ENCODE results near the gene PARP6. TPM values are rescaled to one million over a fixed set of nuclear protein-coding genes. Genes with fewer than 3 reads are reported as not detected.

The PARP6 gene
- total and polyA plus RNA-seq, 7 experiments from 2014 or later, result 19.7 to 129 (median 124) TPM

- Histone ChIP-seq H3K4me3 (ENCODE audit: low read length) (no peak overlapping the region), H3K27me3 (ENCODE audit: control insufficient read depth in 2 of 2, insufficient read depth in 2 of 2, low read length in 2 of 2) (no peaks in the 10 kb centered on the region), H3K4me1 (ENCODE audit: control insufficient read depth in 2 of 2, insufficient read depth in 2 of 2, low read length in 2 of 2) (peaks cover 25 to 39% of the 10 kb centered on the region in 2 donors), H3K36me3 (ENCODE audit: control insufficient read depth in 2 of 3, insufficient read depth in 3 of 3, low read length in 3 of 3) (peaks cover 9 to 34% (median 9%) of the 10 kb centered on the region in 3 experiments), H3K27ac (ENCODE audit: low read depth, low read length) (no peak overlapping the region), H3K9me3 (ENCODE audit: control insufficient read depth in 2 of 3, low read length in 3 of 3) (no peaks in the 10 kb centered on the region)
- ATAC-seq (no peak), DNase-seq (no peak)
- CTCF ChIA-PET, result interaction anchor here (0.7 kb wide), 1 partner anchor 1045 kb away, joined by 3 read pairs; no protein-coding TSS in a partner anchor
- Mint-ChIP-seq H3K4me1 (peaks cover 44 to 86% (median 79%) of the 10 kb centered on the region in 7 donors), H3K36me3 (peaks cover 0 to 56% (median 11%) of the 10 kb centered on the region in 5 donors), H3K9me3 (no peaks in the 10 kb centered on the region), H3K27me3 (no peaks in the 10 kb centered on the region), H3K27ac (peak overlapping the region in 7 of 9 donors; percentile 14 to 80 (median 61)), H3K4me3 (peak overlapping the region in 5 of 10 donors; percentile 2 to 60 (median 22))
- POLR2A ChIA-PET, result interaction anchor here (0.8 kb wide), 1 partner anchor 152 kb away, joined by 3 read pairs; the partner anchor contains the start of gene HEXA
- intact Hi-C loops (cut with micrococcal nuclease), result no loop called here
Measured at GRCh38 chr15:72223278-72223677, 49.1 kb downstream of the PARP6 start.

- Mint-ChIP-seq H3K4me1 (peaks cover 42 to 80% (median 74%) of the 10 kb centered on the region in 7 donors), H3K36me3 (peaks cover 3 to 53% (median 16%) of the 10 kb centered on the region in 5 donors), H3K9me3 (no peaks in the 10 kb centered on the region), H3K27me3 (no peaks in the 10 kb centered on the region), H3K4me3 (peak overlapping the region in 5 of 10 donors; percentile 34 to 53 (median 47)), H3K27ac (peak overlapping the region; percentile 44 to 87 (median 75))
- intact Hi-C loops (cut with micrococcal nuclease), result no loop called here
- Histone ChIP-seq H3K36me3 (ENCODE audit: control insufficient read depth in 2 of 3, insufficient read depth in 3 of 3, low read length in 3 of 3) (peaks cover 15 to 43% (median 17%) of the 10 kb centered on the region in 3 experiments), H3K4me3 (ENCODE audit: low read length) (no peak overlapping the region), H3K27ac (ENCODE audit: low read depth, low read length) (peak overlapping the region; percentile 17), H3K4me1 (ENCODE audit: control insufficient read depth in 2 of 2, insufficient read depth in 2 of 2, low read length in 2 of 2) (peaks cover 18 to 31% of the 10 kb centered on the region in 2 donors), H3K9me3 (ENCODE audit: control insufficient read depth in 2 of 3, low read length in 3 of 3) (no peaks in the 10 kb centered on the region), H3K27me3 (ENCODE audit: control insufficient read depth in 2 of 2, insufficient read depth in 2 of 2, low read length in 2 of 2) (no peaks in the 10 kb centered on the region)
- DNase-seq (no peak), ATAC-seq (no peak)
- ChIA-PET POLR2A (interaction anchor here (0.8 kb wide), 1 partner anchor 153 kb away, joined by 3 read pairs; the partner anchor contains the start of gene HEXA), CTCF (interaction anchor here (1.0 kb wide), 1 partner anchor 63 kb away, joined by 3 read pairs; no protein-coding TSS in a partner anchor)
Measured at GRCh38 chr15:72222393-72222792, 50.0 kb downstream of the PARP6 start.

- H3K36me3 Mint-ChIP-seq, result peaks cover 6 to 45% (median 20%) of the 10 kb centered on the region in 5 donors
- peaks cover 30 to 60% (median 32%) of the 10 kb centered on the region in 3 experiments for H3K36me3 ChIP-seq (ENCODE audit: control insufficient read depth in 2 of 3, insufficient read depth in 3 of 3, low read length in 3 of 3)
- H3K9me3 ChIP-seq (ENCODE audit: control insufficient read depth in 2 of 3, low read length in 3 of 3), result no peaks in the 10 kb centered on the region
- peak overlapping the region in 8 of 9 donors; percentile 24 to 86 (median 56) for H3K27ac Mint-ChIP-seq
- H3K4me1 ChIP-seq (ENCODE audit: control insufficient read depth in 2 of 2, insufficient read depth in 2 of 2, low read length in 2 of 2), result peaks cover 4 to 16% of the 10 kb centered on the region in 2 donors
- CTCF ChIA-PET, result interaction anchor here (0.6 to 1.4 kb wide), 3 partner anchors 11 to 465 kb away, joined by 3 to 4 read pairs (median 3); partner anchors contain the start of genes BBS4 and HIGD2B
- DNase-seq, result no peak
- H3K27me3 ChIP-seq (ENCODE audit: control insufficient read depth in 2 of 2, insufficient read depth in 2 of 2, low read length in 2 of 2), result no peaks in the 10 kb centered on the region
- peaks cover 32 to 69% (median 60%) of the 10 kb centered on the region in 7 donors for H3K4me1 Mint-ChIP-seq
- peak overlapping the region; percentile 0 for H3K27ac ChIP-seq (ENCODE audit: low read depth, low read length)
- POLR2A ChIA-PET, result interaction anchor here (1.2 to 1.8 kb wide), 2 partner anchors 9 to 23 kb away, joined by 3 to 5 read pairs; partner anchors contain the start of gene GRAMD2A
- H3K9me3 Mint-ChIP-seq, result no peaks in the 10 kb centered on the region
- no peak overlapping the region for H3K4me3 Mint-ChIP-seq
- no peak for ATAC-seq
- H3K27me3 Mint-ChIP-seq, result no peaks in the 10 kb centered on the region
- H3K4me3 ChIP-seq (ENCODE audit: low read length), result no peak overlapping the region
- intact Hi-C loops (cut with micrococcal nuclease), result no loop called here
Measured at GRCh38 chr15:72220687-72221086, 51.7 kb downstream of the PARP6 start.

- peaks cover 17 to 54% (median 30%) of the 10 kb centered on the region in 7 donors for H3K4me1 Mint-ChIP-seq
- ChIA-PET CTCF (interaction anchor here (0.8 to 2.5 kb wide), 3 partner anchors 10 to 346 kb away, joined by 3 to 9 read pairs (median 7); no protein-coding TSS in a partner anchor), POLR2A (no interaction called here)
- Histone ChIP-seq H3K27ac (ENCODE audit: low read depth, low read length) (no peak overlapping the region), H3K4me1 (ENCODE audit: control insufficient read depth in 2 of 2, insufficient read depth in 2 of 2, low read length in 2 of 2) (peaks cover 3 to 4% of the 10 kb centered on the region in 2 donors), H3K9me3 (ENCODE audit: control insufficient read depth in 2 of 3, low read length in 3 of 3) (no peaks in the 10 kb centered on the region), H3K36me3 (ENCODE audit: control insufficient read depth in 2 of 3, insufficient read depth in 3 of 3, low read length in 3 of 3) (peaks cover 32 to 74% (median 40%) of the 10 kb centered on the region in 3 experiments), H3K4me3 (ENCODE audit: low read length) (no peak overlapping the region), H3K27me3 (ENCODE audit: control insufficient read depth in 2 of 2, insufficient read depth in 2 of 2, low read length in 2 of 2) (no peaks in the 10 kb centered on the region)
- intact Hi-C loops (cut with micrococcal nuclease), result no loop called here
- no peaks in the 10 kb centered on the region for H3K27me3 Mint-ChIP-seq
- H3K4me3 Mint-ChIP-seq, result no peak overlapping the region
- H3K9me3 Mint-ChIP-seq, result no peaks in the 10 kb centered on the region
- H3K36me3 Mint-ChIP-seq, result peaks cover 6 to 41% (median 25%) of the 10 kb centered on the region in 5 donors
- DNase-seq (no peak), ATAC-seq (no peak)
- H3K27ac Mint-ChIP-seq, result peak overlapping the region in 5 of 9 donors; percentile 4 to 64 (median 48)
Measured at GRCh38 chr15:72217216-72217615, 55.1 kb downstream of the PARP6 start.

GRCh38 chr15:72216079-72216478, 56.3 kb downstream of the PARP6 start:
- POLR2A ChIA-PET, result interaction anchor here (0.7 kb wide), 1 partner anchor 10 kb away, joined by 3 read pairs; no protein-coding TSS in a partner anchor
- DNase-seq (no peak), ATAC-seq (no peak)
- H3K4me1 Mint-ChIP-seq, result peaks cover 12 to 53% (median 20%) of the 10 kb centered on the region in 7 donors
- Histone ChIP-seq H3K27me3 (ENCODE audit: control insufficient read depth in 2 of 2, insufficient read depth in 2 of 2, low read length in 2 of 2) (no peaks in the 10 kb centered on the region), H3K9me3 (ENCODE audit: control insufficient read depth in 2 of 3, low read length in 3 of 3) (no peaks in the 10 kb centered on the region), H3K27ac (ENCODE audit: low read depth, low read length) (no peak overlapping the region), H3K36me3 (ENCODE audit: control insufficient read depth in 2 of 3, insufficient read depth in 3 of 3, low read length in 3 of 3) (peaks cover 32 to 86% (median 40%) of the 10 kb centered on the region in 3 experiments), H3K4me1 (ENCODE audit: control insufficient read depth in 2 of 2, insufficient read depth in 2 of 2, low read length in 2 of 2) (peaks cover 0 to 4% of the 10 kb centered on the region in 2 donors), H3K4me3 (ENCODE audit: low read length) (no peak overlapping the region)
- H3K36me3 Mint-ChIP-seq, result peaks cover 6 to 46% (median 22%) of the 10 kb centered on the region in 5 donors
- H3K4me3 Mint-ChIP-seq, result no peak overlapping the region
- intact Hi-C loops (cut with micrococcal nuclease), result no loop called here
- peak overlapping the region in 1 of 9 donors; percentile 42 for H3K27ac Mint-ChIP-seq
- no peaks in the 10 kb centered on the region for H3K9me3 Mint-ChIP-seq
- CTCF ChIA-PET, result interaction anchor here (0.7 to 2.5 kb wide), 3 partner anchors 11 to 111 kb away, joined by 3 to 9 read pairs (median 7); no protein-coding TSS in a partner anchor
- no peaks in the 10 kb centered on the region for H3K27me3 Mint-ChIP-seq

GRCh38 chr15:72207558-72208085, 64.7 kb downstream of the PARP6 start:
- intact Hi-C loops (cut with micrococcal nuclease), result no loop called here
- Mint-ChIP-seq H3K4me3 (no peak overlapping the region), H3K27ac (peak overlapping the region in 3 of 9 donors; percentile 16 to 65 (median 32)), H3K9me3 (no peaks in the 10 kb centered on the region), H3K27me3 (no peaks in the 10 kb centered on the region), H3K36me3 (peaks cover 19 to 64% (median 34%) of the 10 kb centered on the region in 5 donors), H3K4me1 (peaks cover 0 to 40% (median 0%) of the 10 kb centered on the region in 7 donors)
- POLR2A ChIA-PET, result interaction anchor here (0.9 to 1.5 kb wide), 2 partner anchors 20 to 24 kb away, joined by 3 read pairs; no protein-coding TSS in a partner anchor
- CTCF ChIA-PET, result no interaction called here
- no peak for DNase-seq
- Histone ChIP-seq H3K27ac (ENCODE audit: low read depth, low read length) (no peak overlapping the region), H3K27me3 (ENCODE audit: control insufficient read depth in 2 of 2, insufficient read depth in 2 of 2, low read length in 2 of 2) (no peaks in the 10 kb centered on the region), H3K9me3 (ENCODE audit: control insufficient read depth in 2 of 3, low read length in 3 of 3) (no peaks in the 10 kb centered on the region), H3K4me3 (ENCODE audit: low read length) (no peak overlapping the region), H3K4me1 (ENCODE audit: control insufficient read depth in 2 of 2, insufficient read depth in 2 of 2, low read length in 2 of 2) (no peaks in the 10 kb centered on the region), H3K36me3 (ENCODE audit: control insufficient read depth in 2 of 3, insufficient read depth in 3 of 3, low read length in 3 of 3) (peaks cover 33 to 97% (median 41%) of the 10 kb centered on the region in 3 experiments)
- ATAC-seq, result no peak

Data from naive thymus-derived CD4-positive, alpha-beta T cell (primary cell).